HepG2 (cell line): Measurements from ENCODE around the gene CNTD1. TPM values are rescaled to one million over a fixed set of nuclear protein-coding genes. Genes with fewer than 3 reads are reported as not detected.
A peak's percentile ranks its signal among the peaks of the same experiment; 100 is the strongest.

Experiments used
- ARID2 ChIP-seq: sonication (generic); formaldehyde crosslinking; IDR thresholded peaks from 2 replicates; pipeline ENCODE4 v1.8.1; 2022; ENCODE audit warnings: mild to moderate bottlenecking, missing genetic modification reagents, borderline replicate concordance
- HINFP ChIP-seq: sonication (generic); formaldehyde crosslinking; IDR thresholded peaks from 2 replicates; pipeline ENCODE4 v1.4.0; 2020; ENCODE audit warnings: low read depth, mild to moderate bottlenecking, missing genetic modification reagents
- MAFK ChIP-seq, 2 experiments: IDR thresholded peaks in 1 of 2; conservative IDR thresholded peaks in 1 of 2; 2 replicates each; pipeline ENCODE4 v1.6.1; 2011; ENCODE audit warnings: improper control_type of control experiment in 2 of 2, low read length in 2 of 2
- MXD1 ChIP-seq: sonication (generic); formaldehyde crosslinking; IDR thresholded peaks from 2 replicates; pipeline ENCODE4 v1.4.0; 2020; ENCODE audit warnings: mild to moderate bottlenecking, missing genetic modification reagents
- MYPOP ChIP-seq: sonication (generic); formaldehyde crosslinking; IDR thresholded peaks from 2 replicates; pipeline ENCODE4 v1.8.1; 2023; ENCODE audit warnings: mild to moderate bottlenecking, moderate library complexity, missing genetic modification reagents
- SNRNP70 ChIP-seq: fragments of 200-400 bp; formaldehyde crosslinking; IDR thresholded peaks from 2 replicates; pipeline ENCODE4 v1.6.1; 2017; ENCODE audit warnings: mild to moderate bottlenecking, low read depth, low read length, moderate library complexity
- SRF ChIP-seq: IDR thresholded peaks from 2 replicates; pipeline ENCODE4 v1.6.1; 2011; ENCODE audit warnings: mild to moderate bottlenecking, low read depth, low read length, moderate library complexity
- TCF7L2 ChIP-seq: IDR thresholded peaks from 2 replicates; pipeline ENCODE4 v1.6.1; 2011; ENCODE audit warnings: mild to moderate bottlenecking, low read depth, low read length, moderate library complexity
- ZFP90 ChIP-seq: sonication (generic); formaldehyde crosslinking; IDR thresholded peaks from 2 replicates; pipeline ENCODE4 v1.8.0; 2022; ENCODE audit warnings: missing genetic modification reagents, mild to moderate bottlenecking, inconsistent platforms, borderline replicate concordance
- ZFX ChIP-seq: sonication (generic); formaldehyde crosslinking; IDR thresholded peaks from 2 replicates; pipeline ENCODE4 v1.4.0; 2020; ENCODE audit warnings: mild to moderate bottlenecking, low read depth, missing genetic modification reagents, moderate library complexity
- ZNF180 ChIP-seq: sonication (generic); formaldehyde crosslinking; IDR thresholded peaks from 2 replicates; pipeline ENCODE4 v1.4.0; 2020; ENCODE audit warnings: low read depth, missing genetic modification reagents, borderline replicate concordance
- ZNF274 ChIP-seq: sonication (generic); formaldehyde crosslinking; IDR thresholded peaks from 2 replicates; pipeline ENCODE4 v1.5.1; 2020; ENCODE audit warnings: mild to moderate bottlenecking, missing genetic modification reagents
- ZNF451 ChIP-seq: sonication (generic); formaldehyde crosslinking; IDR thresholded peaks from 2 replicates; pipeline ENCODE4 v1.5.0; 2020; ENCODE audit warnings: mild to moderate bottlenecking, missing genetic modification reagents
- ZNF468 ChIP-seq: sonication (generic); formaldehyde crosslinking; IDR thresholded peaks from 2 replicates; pipeline ENCODE4 v1.8.0; 2022; ENCODE audit warnings: mild to moderate bottlenecking, moderate library complexity, missing genetic modification reagents
- ZNF619 ChIP-seq: sonication (generic); formaldehyde crosslinking; IDR thresholded peaks from 2 replicates; pipeline ENCODE4 v1.4.0; 2020; ENCODE audit warnings: mild to moderate bottlenecking, missing genetic modification reagents
- ZNF652 ChIP-seq: IDR thresholded peaks from 2 replicates; pipeline ENCODE4 v1.6.1; 2016; ENCODE audit warnings: low read depth, borderline replicate concordance
- ZNF773 ChIP-seq: sonication (generic); formaldehyde crosslinking; IDR thresholded peaks from 2 replicates; pipeline ENCODE4 v1.4.0; 2020; ENCODE audit warnings: missing genetic modification reagents, borderline replicate concordance
- ZNF790 ChIP-seq: sonication (generic); formaldehyde crosslinking; IDR thresholded peaks from 2 replicates; pipeline ENCODE4 v1.8.0; 2022; ENCODE audit warnings: missing genetic modification reagents, mild to moderate bottlenecking, borderline replicate concordance
- ZNF83 ChIP-seq: sonication (generic); formaldehyde crosslinking; IDR thresholded peaks from 2 replicates; pipeline ENCODE4 v1.4.0; 2020; ENCODE audit warnings: missing genetic modification reagents, mild to moderate bottlenecking, borderline replicate concordance
- polyA plus RNA-seq, 8 experiments: library from polyadenylated mRNA; depleted of rRNA in 3 of 8; stranded (reverse) in 7 of 8; unstranded in 1 of 8; fragments of >200 nt; fragmentation: Illumina TruSeq in 4 of 8; extraction: Trizol in 4 of 8; gene quantifications; 2 replicates each; pipeline versions ENCODE4 v1.2.1 to v1.2.3, GENCODE V29; 2011 to 2016; ENCODE audit warnings: low read depth in 4 of 8, missing spikeins in 1 of 8, mixed read lengths in 1 of 8; ENCODE audit not compliant: insufficient read depth in 1 of 8
- total RNA-seq, 5 experiments: library from RNA; depleted of rRNA; stranded (reverse); fragments of >200 nt; fragmentation: Illumina TruSeq; extraction: Trizol; gene quantifications; 2 replicates each; pipeline ENCODE4 v1.2.3, GENCODE V29; 2016; ENCODE audit warnings: low read depth in 1 of 5
- TF ChIP-seq, protein P1 (sequence below): sonication (generic); formaldehyde crosslinking; IDR thresholded peaks from 2 replicates; pipeline ENCODE4 v1.4.0; 2020; ENCODE audit warnings: missing genetic modification reagents, mild to moderate bottlenecking, borderline replicate concordance
- TF ChIP-seq, protein P2 (sequence below): fragments of 450-650 bp; IDR thresholded peaks from 2 replicates; pipeline ENCODE4 v1.6.1; 2017; ENCODE audit warnings: mild to moderate bottlenecking

The CNTD1 gene
- total and polyA plus RNA-seq, 2 of the 13 experiments (the other 11 are each of a cell fraction or from before 2014, with no cell fraction given) = 0.11 to 0.15 TPM

DNA sequence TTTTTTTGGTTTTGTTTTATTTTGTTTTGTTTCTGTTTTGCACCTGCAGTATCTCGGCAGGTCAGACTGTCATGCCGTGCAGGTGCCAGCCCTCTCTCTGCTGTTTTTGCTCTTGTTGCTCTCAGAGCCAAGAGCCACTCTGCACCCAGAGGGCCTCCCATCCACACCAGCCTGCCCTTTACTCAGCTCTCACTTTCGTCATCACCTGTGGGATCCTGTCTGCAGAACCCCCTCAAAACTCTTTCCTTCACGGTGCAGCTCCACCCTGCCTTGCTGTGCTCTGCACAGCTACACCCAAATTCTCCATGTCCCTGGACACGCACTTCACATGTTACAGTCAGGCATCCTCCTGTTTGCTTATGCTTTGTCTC is 54.9 kb downstream of the CNTD1 start (continued):
- TF ChIP-seq, protein P1, sequence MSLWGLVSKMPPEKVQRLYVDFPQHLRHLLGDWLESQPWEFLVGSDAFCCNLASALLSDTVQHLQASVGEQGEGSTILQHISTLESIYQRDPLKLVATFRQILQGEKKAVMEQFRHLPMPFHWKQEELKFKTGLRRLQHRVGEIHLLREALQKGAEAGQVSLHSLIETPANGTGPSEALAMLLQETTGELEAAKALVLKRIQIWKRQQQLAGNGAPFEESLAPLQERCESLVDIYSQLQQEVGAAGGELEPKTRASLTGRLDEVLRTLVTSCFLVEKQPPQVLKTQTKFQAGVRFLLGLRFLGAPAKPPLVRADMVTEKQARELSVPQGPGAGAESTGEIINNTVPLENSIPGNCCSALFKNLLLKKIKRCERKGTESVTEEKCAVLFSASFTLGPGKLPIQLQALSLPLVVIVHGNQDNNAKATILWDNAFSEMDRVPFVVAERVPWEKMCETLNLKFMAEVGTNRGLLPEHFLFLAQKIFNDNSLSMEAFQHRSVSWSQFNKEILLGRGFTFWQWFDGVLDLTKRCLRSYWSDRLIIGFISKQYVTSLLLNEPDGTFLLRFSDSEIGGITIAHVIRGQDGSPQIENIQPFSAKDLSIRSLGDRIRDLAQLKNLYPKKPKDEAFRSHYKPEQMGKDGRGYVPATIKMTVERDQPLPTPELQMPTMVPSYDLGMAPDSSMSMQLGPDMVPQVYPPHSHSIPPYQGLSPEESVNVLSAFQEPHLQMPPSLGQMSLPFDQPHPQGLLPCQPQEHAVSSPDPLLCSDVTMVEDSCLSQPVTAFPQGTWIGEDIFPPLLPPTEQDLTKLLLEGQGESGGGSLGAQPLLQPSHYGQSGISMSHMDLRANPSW (CRISPR knock-in tag) = no peak
- TF ChIP-seq ZNF83 = 0 out of 2 replicates have a peak, but pooled peaks have one; percentile 15
- 0 out of 2 replicates have a peak, but pooled peaks have one; percentile 23 for TF ChIP-seq ZNF773 (CRISPR knock-in tag)
- 0 out of 2 replicates have a peak, but pooled peaks have one; percentile 16 for TF ChIP-seq ZNF468 (CRISPR knock-in tag)
- no peak for TF ChIP-seq ZNF790
- no peak for TF ChIP-seq MXD1 (CRISPR knock-in tag)
- no peak for TF ChIP-seq SRF
- TF ChIP-seq TCF7L2 = no peak
- no peak for TF ChIP-seq ZNF451 (CRISPR knock-in tag)
- no peak for TF ChIP-seq ZNF619 (CRISPR knock-in tag)
- no peak for TF ChIP-seq ZNF274 (CRISPR knock-in tag)
- TF ChIP-seq ZFP90 (CRISPR knock-in tag) = no peak
- TF ChIP-seq MYPOP = no peak
- TF ChIP-seq MAFK (conservative IDR thresholded peaks at IDR 0.05 in 1 of 2, IDR thresholded peaks at IDR 0.05 in 1 of 2; ENCODE audit: low read length in 2 of 2) = no peak
- no peak for TF ChIP-seq SNRNP70
- TF ChIP-seq ZFX (CRISPR knock-in tag) = no peak
- TF ChIP-seq, protein P2, sequence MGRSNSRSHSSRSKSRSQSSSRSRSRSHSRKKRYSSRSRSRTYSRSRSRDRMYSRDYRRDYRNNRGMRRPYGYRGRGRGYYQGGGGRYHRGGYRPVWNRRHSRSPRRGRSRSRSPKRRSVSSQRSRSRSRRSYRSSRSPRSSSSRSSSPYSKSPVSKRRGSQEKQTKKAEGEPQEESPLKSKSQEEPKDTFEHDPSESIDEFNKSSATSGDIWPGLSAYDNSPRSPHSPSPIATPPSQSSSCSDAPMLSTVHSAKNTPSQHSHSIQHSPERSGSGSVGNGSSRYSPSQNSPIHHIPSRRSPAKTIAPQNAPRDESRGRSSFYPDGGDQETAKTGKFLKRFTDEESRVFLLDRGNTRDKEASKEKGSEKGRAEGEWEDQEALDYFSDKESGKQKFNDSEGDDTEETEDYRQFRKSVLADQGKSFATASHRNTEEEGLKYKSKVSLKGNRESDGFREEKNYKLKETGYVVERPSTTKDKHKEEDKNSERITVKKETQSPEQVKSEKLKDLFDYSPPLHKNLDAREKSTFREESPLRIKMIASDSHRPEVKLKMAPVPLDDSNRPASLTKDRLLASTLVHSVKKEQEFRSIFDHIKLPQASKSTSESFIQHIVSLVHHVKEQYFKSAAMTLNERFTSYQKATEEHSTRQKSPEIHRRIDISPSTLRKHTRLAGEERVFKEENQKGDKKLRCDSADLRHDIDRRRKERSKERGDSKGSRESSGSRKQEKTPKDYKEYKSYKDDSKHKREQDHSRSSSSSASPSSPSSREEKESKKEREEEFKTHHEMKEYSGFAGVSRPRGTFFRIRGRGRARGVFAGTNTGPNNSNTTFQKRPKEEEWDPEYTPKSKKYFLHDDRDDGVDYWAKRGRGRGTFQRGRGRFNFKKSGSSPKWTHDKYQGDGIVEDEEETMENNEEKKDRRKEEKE = no peak
- no peak for TF ChIP-seq ZNF652 (CRISPR knock-in tag)
- no peak for TF ChIP-seq ZNF180 (CRISPR knock-in tag)
- no peak for TF ChIP-seq ARID2
- TF ChIP-seq HINFP (CRISPR knock-in tag) = 0 out of 2 replicates have a peak, but pooled peaks have one; percentile 7
